HAP-1 (cell line): ENCODE measurements around the gene NCBP3.

Experiments used
- DNase-seq, 2 experiments: peaks; one replicate each; pipeline ENCODE4 v3.0.0-alpha.2; 2016 to 2020; ENCODE audit warnings: low spot score in 2 of 2
- H3K27me3 ChIP-seq: fragments of 250-450 bp; sonication (Bioruptor Pico); 2 replicates; pipeline ENCODE4 v1.5.1; 2020; ENCODE audit warnings: low read depth, mild to moderate bottlenecking, moderate library complexity
- H3K36me3 ChIP-seq: fragments of 250-450 bp; sonication (Bioruptor Pico); replicated peaks from 2 replicates; pipeline ENCODE4 v1.5.1; 2020; ENCODE audit warnings: mild to moderate bottlenecking
- H3K4me1 ChIP-seq: fragments of 250-450 bp; sonication (Bioruptor Pico); 2 replicates; pipeline ENCODE4 v1.5.1; 2020; ENCODE audit warnings: mild to moderate bottlenecking
- H3K4me3 ChIP-seq: fragments of 250-450 bp; sonication (Bioruptor Pico); 2 replicates; pipeline ENCODE4 v1.5.1; 2020; ENCODE audit warnings: mild to moderate bottlenecking, moderate library complexity
- H3K9me3 ChIP-seq: fragments of 250-450 bp; sonication (Bioruptor Pico); 2 replicates; pipeline ENCODE4 v1.5.1; 2020; ENCODE audit warnings: mild to moderate bottlenecking, moderate library complexity
- in situ Hi-C: fragments of 300-500 bp; cut with MboI; formaldehyde crosslinking; loops from 3 replicates; pipeline ENCODE4 v1.14.3; 2020; ENCODE audit warnings: low sequenced_read_pairs, inconsistent platforms, mixed read lengths

NCBP3 gene, protein sequence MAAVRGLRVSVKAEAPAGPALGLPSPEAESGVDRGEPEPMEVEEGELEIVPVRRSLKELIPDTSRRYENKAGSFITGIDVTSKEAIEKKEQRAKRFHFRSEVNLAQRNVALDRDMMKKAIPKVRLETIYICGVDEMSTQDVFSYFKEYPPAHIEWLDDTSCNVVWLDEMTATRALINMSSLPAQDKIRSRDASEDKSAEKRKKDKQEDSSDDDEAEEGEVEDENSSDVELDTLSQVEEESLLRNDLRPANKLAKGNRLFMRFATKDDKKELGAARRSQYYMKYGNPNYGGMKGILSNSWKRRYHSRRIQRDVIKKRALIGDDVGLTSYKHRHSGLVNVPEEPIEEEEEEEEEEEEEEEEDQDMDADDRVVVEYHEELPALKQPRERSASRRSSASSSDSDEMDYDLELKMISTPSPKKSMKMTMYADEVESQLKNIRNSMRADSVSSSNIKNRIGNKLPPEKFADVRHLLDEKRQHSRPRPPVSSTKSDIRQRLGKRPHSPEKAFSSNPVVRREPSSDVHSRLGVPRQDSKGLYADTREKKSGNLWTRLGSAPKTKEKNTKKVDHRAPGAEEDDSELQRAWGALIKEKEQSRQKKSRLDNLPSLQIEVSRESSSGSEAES

DNA sequence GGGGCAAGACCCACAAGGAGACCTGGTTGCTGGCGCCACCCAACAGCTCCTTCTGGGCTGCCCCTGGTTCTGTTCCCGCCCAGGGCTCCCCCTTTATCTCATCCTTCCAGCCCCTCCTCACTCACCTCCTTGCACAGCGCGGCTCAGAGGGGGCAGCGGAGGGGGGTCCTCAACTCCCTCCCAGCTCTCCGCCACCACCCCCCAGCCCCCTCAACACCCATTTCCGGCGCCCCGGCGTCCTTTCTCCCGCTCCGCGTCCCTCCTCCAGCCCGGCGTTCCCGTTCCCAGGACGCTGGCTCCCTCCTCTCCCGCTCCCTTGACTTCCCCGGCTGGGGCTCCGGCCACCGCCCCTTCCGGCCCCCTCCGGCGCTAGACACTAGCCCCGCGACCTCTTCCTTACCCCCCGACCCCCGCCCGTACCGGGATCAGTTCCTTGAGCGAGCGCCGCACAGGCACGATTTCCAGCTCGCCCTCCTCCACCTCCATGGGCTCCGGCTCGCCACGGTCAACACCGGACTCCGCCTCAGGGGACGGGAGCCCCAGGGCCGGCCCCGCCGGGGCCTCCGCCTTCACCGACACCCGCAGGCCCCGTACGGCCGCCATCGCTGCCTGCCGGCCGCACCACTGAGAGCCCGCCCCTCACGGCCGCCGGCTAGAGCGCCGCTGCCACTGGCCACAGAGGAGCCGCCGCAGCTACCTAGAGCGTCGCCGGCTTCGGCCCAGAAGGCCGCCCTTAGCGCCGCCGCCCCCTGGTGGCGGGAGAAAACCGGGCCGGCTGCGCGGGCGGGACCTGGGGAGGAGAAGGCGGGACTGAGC is at the start of gene NCBP3:
Gene NCBP3 (minus strand): TSS at position 626 of the 816 bp plus-strand sequence. CDS start 23 bp downstream, at position 603.
- Histone ChIP-seq H3K36me3 (peaks cover 31% of the 10 kb centered on the region), H3K27me3 (no peaks in the 10 kb centered on the region), H3K4me1 (peaks cover 5% of the 10 kb centered on the region), H3K9me3 (no peaks in the 10 kb centered on the region), H3K4me3 (peak within 1 kb of the TSS; percentile 99)
- in situ Hi-C loops: no loop called here
- peak; percentile 83 to 92 for DNase-seq

DNA sequence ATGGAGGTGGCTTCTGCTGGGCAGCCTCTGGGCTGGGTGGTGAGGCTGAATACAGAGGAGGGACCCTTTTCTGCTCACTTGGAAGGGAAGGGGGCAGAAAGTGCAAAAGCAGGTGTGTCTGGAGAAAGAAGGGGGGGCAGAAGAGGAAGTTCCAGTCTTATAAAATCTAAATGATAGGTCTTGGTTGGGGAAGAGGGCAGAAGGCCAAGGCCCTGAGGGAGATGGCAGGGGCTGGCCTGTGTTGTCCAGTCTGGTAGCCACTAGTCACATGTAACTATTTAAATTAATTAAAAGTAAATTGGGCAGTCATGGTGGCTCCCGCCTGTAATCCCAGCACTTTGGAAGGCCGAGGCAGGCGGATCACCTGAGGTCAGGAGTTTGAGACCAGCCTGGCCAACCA is 49.3 kb upstream of the NCBP3 start:
- Histone ChIP-seq H3K27me3 (no peaks in the 10 kb centered on the region), H3K36me3 (no peaks in the 10 kb centered on the region), H3K4me3 (no peak overlapping the region), H3K9me3 (no peaks in the 10 kb centered on the region), H3K4me1 (peaks cover 9% of the 10 kb centered on the region)
- in situ Hi-C loops: no loop called here
- no peak for DNase-seq

DNA sequence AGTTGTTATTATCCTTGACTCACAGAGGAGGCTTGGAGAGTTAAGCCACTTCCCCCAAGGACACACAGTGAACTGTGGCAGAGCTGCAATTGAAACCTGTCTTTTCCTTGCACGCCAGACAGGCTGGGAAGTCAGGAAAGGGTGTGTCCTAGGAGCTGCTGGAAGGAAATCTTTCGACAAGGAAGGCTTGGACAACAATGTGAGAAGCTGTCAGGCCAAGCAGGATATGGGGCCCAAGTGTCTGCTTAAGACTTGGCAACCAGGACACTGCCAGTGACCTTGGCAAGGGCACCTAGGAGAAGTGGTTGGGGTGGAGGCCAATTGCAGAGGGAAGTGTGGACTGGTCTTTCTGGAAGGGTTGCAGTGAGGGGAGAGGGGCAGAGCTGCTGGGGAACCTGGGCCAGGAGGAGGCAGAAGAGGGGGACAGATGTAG is 48.9 kb upstream of the NCBP3 start:
- Histone ChIP-seq H3K4me3 (no peak overlapping the region), H3K9me3 (no peaks in the 10 kb centered on the region), H3K27me3 (no peaks in the 10 kb centered on the region), H3K4me1 (peaks cover 9% of the 10 kb centered on the region), H3K36me3 (no peaks in the 10 kb centered on the region)
- no peak for DNase-seq
- in situ Hi-C loops: no loop called here

DNA sequence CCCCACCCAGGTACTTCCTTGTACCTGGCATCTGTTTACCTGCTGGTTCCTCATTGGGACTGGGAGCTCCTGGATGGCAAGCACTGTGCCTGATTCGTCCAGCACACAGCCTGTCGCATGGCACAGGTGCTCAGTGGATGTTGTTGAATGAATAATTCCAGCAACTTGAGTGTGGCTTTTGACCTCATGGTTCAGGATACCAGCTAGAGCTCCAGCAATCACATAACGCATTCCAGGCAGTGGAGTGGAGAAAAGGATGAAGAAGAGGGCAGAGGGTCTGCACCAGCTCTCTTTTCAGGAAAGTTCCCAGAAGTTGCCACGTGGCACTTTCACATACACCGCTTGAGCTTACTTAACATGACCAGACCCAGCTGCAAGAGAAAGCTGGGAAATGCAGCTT is 48.1 kb upstream of the NCBP3 start:
- in situ Hi-C loops: no loop called here

DNA sequence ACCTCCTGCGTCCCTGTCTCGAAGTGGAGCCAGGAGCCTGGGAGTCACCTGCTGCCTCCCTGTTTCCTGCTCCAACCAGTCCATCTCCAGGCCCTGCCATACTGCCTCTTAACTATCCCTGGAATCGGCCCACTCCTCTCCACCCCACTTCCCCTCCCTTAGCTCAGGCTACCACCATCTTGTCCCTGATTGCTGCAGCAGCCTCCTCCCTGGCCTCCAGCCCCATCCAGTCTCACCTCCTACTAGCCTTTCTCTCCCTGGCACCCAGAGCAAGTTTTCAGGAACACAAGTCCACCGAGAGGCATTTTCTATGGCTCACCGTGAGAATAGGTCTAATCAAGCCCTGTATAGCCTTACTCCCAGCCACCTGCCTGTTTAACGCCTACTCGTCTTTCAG is 47.7 kb upstream of the NCBP3 start:
- H3K4me3 ChIP-seq: peak overlapping the region; percentile 46
- H3K27me3 ChIP-seq: no peaks in the 10 kb centered on the region
- in situ Hi-C loops: no loop called here
- no peaks in the 10 kb centered on the region for H3K9me3 ChIP-seq
- no peak for DNase-seq
- no peaks in the 10 kb centered on the region for H3K36me3 ChIP-seq
- peaks cover 9% of the 10 kb centered on the region for H3K4me1 ChIP-seq

More for the DNA sequence above, 48.1 kb upstream of the NCBP3 start:
- Histone ChIP-seq H3K36me3 (no peaks in the 10 kb centered on the region), H3K27me3 (no peaks in the 10 kb centered on the region), H3K4me1 (peaks cover 9% of the 10 kb centered on the region), H3K9me3 (no peaks in the 10 kb centered on the region), H3K4me3 (no peak overlapping the region)
- no peak for DNase-seq

DNA sequence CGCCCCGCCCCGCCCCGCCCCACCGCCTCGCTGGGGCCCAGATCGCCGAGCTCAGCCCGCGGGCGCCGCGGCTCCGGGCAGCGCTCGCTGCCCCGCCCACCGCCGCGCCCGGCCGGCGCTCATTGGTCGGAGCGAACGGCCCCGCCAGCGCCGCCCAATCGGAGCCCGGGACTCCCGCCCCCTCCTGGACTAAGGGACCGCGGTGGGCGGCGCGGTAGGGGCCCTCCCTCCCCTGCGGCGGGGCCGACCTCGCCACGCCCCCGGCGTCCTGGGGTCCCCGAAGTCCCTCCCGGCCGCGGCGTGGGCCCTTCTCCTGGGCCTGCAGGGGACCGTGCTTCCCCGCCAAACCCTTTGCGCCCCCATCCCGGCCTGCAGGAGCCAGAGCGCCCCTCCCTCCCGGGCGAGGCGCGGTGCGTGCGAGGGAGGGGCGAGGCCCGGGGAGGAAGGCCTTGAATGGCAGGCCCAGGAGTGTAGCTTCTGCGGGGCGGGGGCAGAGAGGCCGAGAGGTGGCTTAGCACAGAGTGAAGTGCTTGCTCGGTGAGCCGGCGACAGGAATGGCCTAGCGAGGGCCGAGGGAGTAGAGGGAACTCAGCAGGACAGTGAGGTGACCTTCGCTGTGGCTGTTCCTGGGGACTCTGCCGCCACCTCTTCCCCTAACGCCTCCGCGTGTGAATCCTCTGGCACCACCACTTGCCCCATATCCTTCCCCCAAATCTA is 47.1 kb upstream of the NCBP3 start, which contains the start of gene CAMKK1:
Gene CAMKK1 (minus strand): TSS at position 51 of the 717 bp plus-strand sequence. CDS start 7,366 bp downstream, outside the sequence.
- Histone ChIP-seq H3K9me3 (no peaks in the 10 kb centered on the region), H3K27me3 (no peaks in the 10 kb centered on the region), H3K36me3 (no peaks in the 10 kb centered on the region), H3K4me1 (peaks cover 9% of the 10 kb centered on the region), H3K4me3 (peak within 1 kb of the TSS; percentile 63)
- peak; percentile 83 to 93 for DNase-seq
- in situ Hi-C loops: no loop called here

DNA sequence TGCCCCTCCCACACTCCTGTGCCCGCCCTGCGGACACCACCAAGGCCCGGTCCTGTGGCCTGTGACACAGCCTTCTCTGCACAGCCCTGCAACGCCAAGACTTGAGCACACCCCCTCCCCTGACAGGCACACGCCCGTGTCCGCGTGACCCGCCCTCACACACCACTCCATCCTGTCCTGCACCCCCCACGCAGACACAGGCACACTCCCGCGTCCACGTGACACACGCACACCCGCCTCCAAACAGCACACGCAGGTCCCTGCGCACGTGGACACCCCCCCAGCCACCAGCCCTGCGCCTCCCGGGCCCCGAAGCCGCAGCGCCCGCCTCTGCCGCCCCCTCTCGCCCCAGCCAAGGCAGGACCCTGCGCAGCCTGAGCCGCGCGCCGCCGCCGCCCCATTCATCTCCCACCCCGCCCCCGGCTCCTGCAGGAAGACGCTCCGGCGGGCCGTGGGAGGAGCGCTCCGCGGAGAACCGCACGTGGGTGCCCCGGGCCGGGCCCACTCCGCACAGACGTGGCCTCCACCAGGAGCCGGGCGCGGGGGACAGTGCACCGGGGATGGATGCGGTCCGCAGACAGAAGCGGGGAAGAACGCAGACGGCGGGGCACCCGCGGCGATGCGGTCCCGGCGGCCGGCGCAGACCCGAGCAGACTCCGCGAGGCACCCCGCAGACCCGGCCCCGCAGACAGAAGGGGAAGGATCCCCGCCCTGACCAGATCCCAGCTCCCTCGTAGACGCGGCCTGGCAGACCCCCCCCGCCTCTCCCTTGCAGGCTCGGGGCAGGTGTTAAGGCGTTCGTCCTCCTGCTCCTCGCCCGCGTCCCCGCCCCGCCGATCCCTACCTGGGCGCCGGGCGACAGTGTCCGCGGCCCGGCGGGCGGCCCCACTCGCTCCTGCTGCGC is 46.3 kb upstream of the NCBP3 start:
- no peaks in the 10 kb centered on the region for H3K9me3 ChIP-seq
- DNase-seq: peak; percentile 14 to 72
- peaks cover 9% of the 10 kb centered on the region for H3K4me1 ChIP-seq
- in situ Hi-C loops: no loop called here
- H3K36me3 ChIP-seq: no peaks in the 10 kb centered on the region
- peak overlapping the region; percentile 63 for H3K4me3 ChIP-seq
- no peaks in the 10 kb centered on the region for H3K27me3 ChIP-seq

DNA sequence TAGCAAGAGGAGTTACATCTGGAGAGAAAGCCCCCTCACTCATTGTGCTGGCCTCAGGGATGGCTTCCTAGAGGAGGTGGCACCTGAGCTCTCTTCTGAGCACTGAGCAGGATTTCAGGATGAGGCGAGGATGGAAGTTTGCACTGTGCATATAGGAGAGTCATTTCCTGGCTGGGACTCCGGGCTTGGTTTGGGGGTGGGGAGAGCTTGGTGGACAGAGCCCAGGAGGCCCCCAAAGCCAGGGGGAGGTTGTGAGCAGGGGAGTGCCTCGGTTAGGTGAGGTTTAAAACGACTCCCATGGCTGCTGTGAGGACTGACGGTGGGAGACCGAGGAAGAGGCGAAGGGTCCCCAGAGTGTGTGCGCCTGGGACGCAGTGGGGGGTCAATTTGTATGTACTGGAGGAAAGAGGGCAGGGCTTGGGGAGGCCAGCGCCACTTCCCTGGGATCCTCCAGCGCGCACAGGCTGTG is 45.6 kb upstream of the NCBP3 start:
- in situ Hi-C loops: no loop called here
- Histone ChIP-seq H3K4me3 (peak overlapping the region; percentile 63), H3K9me3 (no peaks in the 10 kb centered on the region), H3K36me3 (no peaks in the 10 kb centered on the region), H3K4me1 (peaks cover 9% of the 10 kb centered on the region), H3K27me3 (no peaks in the 10 kb centered on the region)
- peak in 1 of 2 experiments; percentile 8 for DNase-seq

DNA sequence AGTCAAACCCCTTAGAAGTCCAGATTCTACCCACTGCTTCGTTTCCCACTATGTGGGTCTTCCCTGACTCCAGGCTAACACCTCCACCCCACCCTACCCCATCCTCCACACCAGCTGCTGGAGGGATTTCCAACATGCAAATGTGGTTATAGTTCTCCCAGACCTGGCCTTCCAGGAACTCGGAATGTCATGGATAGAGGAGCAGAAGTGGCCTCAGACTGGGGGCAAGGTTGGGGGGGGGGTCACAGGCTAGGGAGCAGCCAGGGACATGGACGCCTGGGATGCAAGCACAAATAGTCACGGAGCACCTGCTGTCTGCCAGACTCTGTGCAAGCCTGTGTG is 44.8 kb upstream of the NCBP3 start:
- Histone ChIP-seq H3K27me3 (no peaks in the 10 kb centered on the region), H3K9me3 (no peaks in the 10 kb centered on the region), H3K36me3 (no peaks in the 10 kb centered on the region), H3K4me3 (no peak overlapping the region), H3K4me1 (peaks cover 9% of the 10 kb centered on the region)
- no peak for DNase-seq
- in situ Hi-C loops: no loop called here

DNA sequence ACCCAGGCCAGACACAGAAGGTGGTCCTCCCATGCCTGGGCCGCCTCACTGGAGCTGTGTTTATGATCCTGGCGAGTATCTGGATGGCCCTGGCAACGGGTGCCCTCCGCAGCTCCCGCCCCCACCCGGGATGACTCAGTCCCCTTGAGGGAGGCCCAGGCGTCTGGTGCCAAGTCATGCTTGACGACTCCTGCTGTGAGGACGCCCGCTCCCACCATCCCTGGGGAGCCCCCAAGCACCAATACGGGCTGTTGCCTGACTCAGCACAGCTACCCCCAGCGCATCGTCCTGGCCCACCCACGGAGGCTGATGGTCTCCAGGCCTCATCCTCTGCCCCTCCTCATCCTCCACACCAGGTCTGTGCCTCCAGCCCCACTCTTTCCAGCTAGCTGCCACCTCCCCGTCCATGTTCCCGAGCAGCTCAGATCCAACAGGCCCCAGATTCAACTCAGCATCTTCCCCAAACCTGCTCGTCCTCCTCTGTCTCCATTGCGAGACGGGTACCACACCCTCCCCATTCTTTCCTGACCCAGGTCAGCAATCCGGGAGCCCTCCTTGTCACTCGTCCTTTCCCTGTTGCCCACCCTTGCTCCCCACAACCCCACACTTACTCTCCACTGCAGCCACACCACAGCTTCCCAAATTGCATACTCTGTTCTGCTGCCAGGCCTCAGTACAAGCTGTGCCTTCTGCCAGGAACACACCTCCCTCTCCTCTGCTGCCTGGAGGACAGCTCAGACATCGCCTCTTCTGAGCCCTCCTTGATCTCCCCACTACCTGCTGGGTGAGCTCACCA is 44.2 kb upstream of the NCBP3 start:
- Histone ChIP-seq H3K36me3 (no peaks in the 10 kb centered on the region), H3K4me1 (peaks cover 9% of the 10 kb centered on the region), H3K4me3 (no peak overlapping the region), H3K27me3 (no peaks in the 10 kb centered on the region), H3K9me3 (no peaks in the 10 kb centered on the region)
- no peak for DNase-seq
- in situ Hi-C loops: no loop called here

DNA sequence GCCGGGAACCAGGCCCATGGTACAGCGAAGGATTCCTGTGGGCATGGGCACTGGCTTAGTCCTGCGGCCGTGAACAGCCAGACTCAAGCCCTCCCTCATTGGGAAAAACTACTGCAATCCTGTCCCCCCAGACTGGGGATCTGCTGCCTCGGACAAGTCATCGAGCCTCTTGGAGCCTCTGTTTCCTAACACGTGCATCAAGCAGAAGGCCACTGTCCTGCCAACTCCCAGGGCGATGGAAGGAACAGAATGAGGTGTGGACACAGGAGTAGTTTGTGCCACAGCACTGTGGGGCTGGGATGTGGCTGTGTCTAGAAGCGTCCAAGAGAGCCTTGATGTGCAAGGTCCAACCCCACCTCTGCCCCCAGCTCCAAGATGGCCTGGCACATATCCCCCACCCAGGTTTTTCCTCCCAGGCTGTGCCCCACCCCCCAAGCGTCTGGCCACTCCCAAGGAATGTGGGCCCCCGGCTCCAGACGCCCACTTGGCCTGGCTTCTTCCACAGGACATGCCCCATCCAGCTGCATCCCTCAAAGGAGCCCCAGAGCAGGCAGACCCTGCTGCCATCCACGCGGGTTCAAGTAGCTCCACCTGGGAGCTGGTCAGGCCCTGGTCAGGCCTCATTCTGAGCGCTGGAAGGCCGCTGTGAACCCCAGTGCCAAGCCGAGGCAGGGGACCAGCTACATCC is 43.4 kb upstream of the NCBP3 start:
- no peaks in the 10 kb centered on the region for H3K27me3 ChIP-seq
- H3K4me1 ChIP-seq: peaks cover 9% of the 10 kb centered on the region
- in situ Hi-C loops: no loop called here
- no peaks in the 10 kb centered on the region for H3K9me3 ChIP-seq
- DNase-seq: no peak
- H3K4me3 ChIP-seq: no peak overlapping the region
- H3K36me3 ChIP-seq: no peaks in the 10 kb centered on the region
